PC-9 (cell line): Measurements from ENCODE around the gene USP22. TPM values are rescaled to one million over a fixed set of nuclear protein-coding genes. Genes with fewer than 3 reads are reported as not detected.
"Not testable (repeated sequence)": the region's sequence is repeated elsewhere in the genome, so short reads cannot be mapped to it uniquely, and the experiment has no call there.

Experiments
- BruUV-seq: library from RNA; stranded (reverse); fragments of 400-500 nt; replicated peaks from 2 replicates; lab custom pipeline; 2021; lab: Mats Ljungman, UMichigan
- CTCF ChIA-PET: fragments of 300-600 bp; sonication (Branson Sonifier 250); formaldehyde crosslinking; loops from one replicate; lab custom pipeline; 2022; ENCODE audit warnings: antibody characterized with exemption; lab: Charles Lee
- POLR2A ChIA-PET: fragments of 300-600 bp; sonication (Branson Sonifier 250); formaldehyde crosslinking; loops from one replicate; lab custom pipeline; 2022; ENCODE audit warnings: antibody characterized with exemption; ENCODE audit not compliant: unreplicated experiment; lab: Charles Lee
- DNase-seq, 2 experiments: peaks; one replicate each; pipeline versions ENCODE4 v3.0.0 to v3.0.0-alpha.2; 2015 to 2022; ENCODE audit warnings: mixed read lengths in 1 of 2
- H2AFZ ChIP-seq: fragments of 200-600 bp; sonication (generic); 2 replicates; pipeline ENCODE4 v1.8.1; 2017; ENCODE audit warnings: antibody characterized with exemption
- H3F3A ChIP-seq: fragments of 200-600 bp; sonication (generic); 2 replicates; pipeline ENCODE4 v1.8.1; 2017; ENCODE audit warnings: antibody characterized with exemption, mild to moderate bottlenecking, low read depth; ENCODE audit not compliant: insufficient read depth
- H3K27ac ChIP-seq: fragments of 200-600 bp; sonication (generic); 2 replicates; pipeline ENCODE4 v1.6.1; 2016; ENCODE audit warnings: mixed run types
- H3K27me3 ChIP-seq: fragments of 200-600 bp; sonication (generic); 2 replicates; pipeline ENCODE4 v1.6.1; 2016; ENCODE audit warnings: low read depth, mixed run types; ENCODE audit not compliant: insufficient read depth
- H3K36me3 ChIP-seq: fragments of 200-600 bp; sonication (generic); 2 replicates; pipeline ENCODE4 v1.6.1; 2016; ENCODE audit warnings: low read depth, mixed run types
- H3K4me1 ChIP-seq: fragments of 200-600 bp; sonication (generic); replicated peaks from 2 replicates; pipeline ENCODE4 v1.6.1; 2016; ENCODE audit warnings: mixed run types; ENCODE audit not compliant: insufficient read depth
- H3K4me2 ChIP-seq: fragments of 200-600 bp; sonication (generic); 2 replicates; pipeline ENCODE4 v1.6.1; 2017; ENCODE audit warnings: mixed run types
- H3K4me3 ChIP-seq: fragments of 200-600 bp; sonication (generic); 2 replicates; pipeline ENCODE4 v1.6.1; 2016; ENCODE audit warnings: mixed run types
- H3K79me2 ChIP-seq: fragments of 200-600 bp; sonication (generic); 2 replicates; pipeline ENCODE4 v1.6.1; 2017; ENCODE audit warnings: low read depth, mixed run types
- H3K9me2 ChIP-seq: fragments of 200-600 bp; sonication (generic); 2 replicates; pipeline ENCODE4 v1.8.1; 2017; ENCODE audit warnings: mild to moderate bottlenecking; ENCODE audit not compliant: insufficient read depth
- H3K9me3 ChIP-seq: fragments of 200-600 bp; sonication (generic); 2 replicates; pipeline ENCODE4 v1.8.1; 2016; ENCODE audit warnings: low read depth; ENCODE audit not compliant: insufficient read depth
- H4K20me1 ChIP-seq: fragments of 200-600 bp; sonication (generic); 2 replicates; pipeline ENCODE4 v1.8.1; 2017; ENCODE audit not compliant: insufficient read depth
- EZH2 ChIP-seq: fragments of 200-600 bp; sonication (generic); IDR thresholded peaks from 2 replicates; pipeline ENCODE4 v1.8.0; 2017; ENCODE audit warnings: antibody characterized with exemption, low read depth
- intact Hi-C: fragments of 100-400 bp; cut with micrococcal nuclease; formaldehyde crosslinking; loops from one replicate; pipeline ENCODE4 v1.10.0; 2022; ENCODE audit not compliant: unreplicated experiment
- total RNA-seq: library from RNA; stranded (reverse); gene quantifications from 2 replicates; pipeline ENCODE4 v1.2.3, GENCODE V29; 2021
- TF ChIP-seq, protein P1 (sequence below): fragments of 200-600 bp; sonication (generic); conservative IDR thresholded peaks from 2 replicates; pipeline ENCODE4 v1.6.1; 2017; ENCODE audit warnings: mixed run types, antibody characterized with exemption, mild to moderate bottlenecking, moderate library complexity

The USP22 gene
- total RNA-seq, 1 experiment from 2014 or later, result 296 TPM

DNA sequence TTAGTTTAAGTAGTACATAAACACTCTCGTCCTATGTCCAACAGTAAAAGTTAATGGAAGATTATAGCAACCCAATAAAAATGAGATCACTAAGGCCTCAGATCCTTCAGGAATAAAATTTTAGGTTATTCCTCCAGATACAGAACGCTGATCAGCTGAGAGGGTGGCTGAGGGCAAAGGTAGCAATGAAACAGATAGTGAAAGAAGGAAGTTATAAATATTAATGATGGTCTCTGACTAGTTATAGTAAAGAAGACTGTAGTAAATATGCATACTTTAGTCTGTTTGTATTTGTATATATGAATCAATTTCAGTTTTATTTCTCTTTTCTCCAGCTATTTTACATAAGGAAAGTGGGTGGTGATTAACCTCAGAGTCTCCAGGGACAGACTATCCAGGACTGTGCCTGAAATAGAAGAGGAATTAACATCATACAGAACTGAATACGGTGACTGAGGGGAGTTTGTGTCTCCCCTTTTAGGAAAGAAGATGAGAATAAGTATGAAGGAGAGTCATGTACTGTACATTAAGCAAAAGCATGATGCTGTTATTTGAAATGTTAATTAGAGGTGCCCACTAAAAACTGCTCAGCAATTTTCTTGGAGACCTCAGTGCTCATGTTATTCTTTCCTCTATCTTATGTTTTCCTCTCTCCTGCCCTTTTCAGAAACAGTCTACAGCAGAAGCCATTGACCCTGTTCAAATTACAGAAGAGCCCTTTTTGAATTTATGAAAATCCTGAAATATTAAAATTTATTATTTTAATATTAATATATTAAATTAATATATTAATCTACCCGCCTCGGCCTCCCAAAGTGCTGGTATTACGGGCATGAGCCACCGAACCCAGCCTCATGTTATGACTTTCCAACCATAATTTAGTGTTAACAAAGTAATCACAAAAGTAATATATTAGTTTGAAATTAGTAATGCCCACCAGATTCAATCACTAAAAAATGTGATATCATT lies 47.4 kb upstream of the USP22 start:
- Histone ChIP-seq H3F3A (no peaks in the 10 kb centered on the region), H3K4me1 (no peaks in the 10 kb centered on the region), H4K20me1 (no peaks in the 10 kb centered on the region), H3K9me3 (no peaks in the 10 kb centered on the region), H2AFZ (no peak overlapping the region), H3K4me3 (no peak overlapping the region), H3K36me3 (no peaks in the 10 kb centered on the region), H3K9me2 (no peaks in the 10 kb centered on the region), H3K79me2 (no peaks in the 10 kb centered on the region), H3K27me3 (peaks cover 9% of the 10 kb centered on the region; the same call in 1 of the 2 replicates), H3K4me2 (no peak overlapping the region), H3K27ac (no peak overlapping the region)
- no TSS peak for BruUV-seq
- ChIA-PET POLR2A (no interaction called here), CTCF (no interaction called here)
- no peak for TF ChIP-seq EZH2
- TF ChIP-seq, protein P1, sequence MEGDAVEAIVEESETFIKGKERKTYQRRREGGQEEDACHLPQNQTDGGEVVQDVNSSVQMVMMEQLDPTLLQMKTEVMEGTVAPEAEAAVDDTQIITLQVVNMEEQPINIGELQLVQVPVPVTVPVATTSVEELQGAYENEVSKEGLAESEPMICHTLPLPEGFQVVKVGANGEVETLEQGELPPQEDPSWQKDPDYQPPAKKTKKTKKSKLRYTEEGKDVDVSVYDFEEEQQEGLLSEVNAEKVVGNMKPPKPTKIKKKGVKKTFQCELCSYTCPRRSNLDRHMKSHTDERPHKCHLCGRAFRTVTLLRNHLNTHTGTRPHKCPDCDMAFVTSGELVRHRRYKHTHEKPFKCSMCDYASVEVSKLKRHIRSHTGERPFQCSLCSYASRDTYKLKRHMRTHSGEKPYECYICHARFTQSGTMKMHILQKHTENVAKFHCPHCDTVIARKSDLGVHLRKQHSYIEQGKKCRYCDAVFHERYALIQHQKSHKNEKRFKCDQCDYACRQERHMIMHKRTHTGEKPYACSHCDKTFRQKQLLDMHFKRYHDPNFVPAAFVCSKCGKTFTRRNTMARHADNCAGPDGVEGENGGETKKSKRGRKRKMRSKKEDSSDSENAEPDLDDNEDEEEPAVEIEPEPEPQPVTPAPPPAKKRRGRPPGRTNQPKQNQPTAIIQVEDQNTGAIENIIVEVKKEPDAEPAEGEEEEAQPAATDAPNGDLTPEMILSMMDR, result no peak
- DNase-seq, result no peak
- intact Hi-C loops, result loop anchor here (10.0 kb wide), 1 partner anchor 155 kb away; no protein-coding TSS in a partner anchor

DNA sequence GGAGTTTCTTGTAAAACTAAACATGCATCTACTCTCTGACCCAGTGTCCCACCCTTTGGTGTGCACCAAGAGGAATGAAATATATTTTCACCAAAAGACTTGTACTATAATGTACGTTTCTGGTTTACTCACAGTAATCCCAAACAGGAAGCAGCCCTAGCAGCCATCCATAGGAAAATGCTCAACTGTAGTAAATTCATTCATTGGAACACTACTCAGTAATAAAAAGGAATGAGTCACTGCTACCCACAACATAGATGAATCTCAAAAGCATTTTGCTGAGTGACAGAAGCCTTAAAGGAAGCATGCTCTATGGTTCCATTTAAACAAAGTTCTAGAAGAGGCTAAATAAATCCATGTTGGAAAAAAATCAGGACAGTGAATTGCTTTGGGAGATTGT lies 46.3 kb upstream of the USP22 start:
- Histone ChIP-seq H2AFZ (no peak overlapping the region), H3F3A (no peaks in the 10 kb centered on the region), H3K27ac (no peak overlapping the region), H3K79me2 (no peaks in the 10 kb centered on the region), H3K9me3 (no peaks in the 10 kb centered on the region), H3K4me1 (no peaks in the 10 kb centered on the region), H4K20me1 (no peaks in the 10 kb centered on the region), H3K27me3 (peaks cover 17% of the 10 kb centered on the region; the same call in 1 of the 2 replicates), H3K36me3 (no peaks in the 10 kb centered on the region), H3K4me3 (no peak overlapping the region), H3K9me2 (no peaks in the 10 kb centered on the region), H3K4me2 (no peak overlapping the region)
- BruUV-seq, result no TSS peak
- TF ChIP-seq, protein P1, result no peak
- no peak for TF ChIP-seq EZH2
- intact Hi-C loops, result no loop called here
- POLR2A ChIA-PET, result no interaction called here
- DNase-seq, result no peak
- CTCF ChIA-PET, result no interaction called here

DNA sequence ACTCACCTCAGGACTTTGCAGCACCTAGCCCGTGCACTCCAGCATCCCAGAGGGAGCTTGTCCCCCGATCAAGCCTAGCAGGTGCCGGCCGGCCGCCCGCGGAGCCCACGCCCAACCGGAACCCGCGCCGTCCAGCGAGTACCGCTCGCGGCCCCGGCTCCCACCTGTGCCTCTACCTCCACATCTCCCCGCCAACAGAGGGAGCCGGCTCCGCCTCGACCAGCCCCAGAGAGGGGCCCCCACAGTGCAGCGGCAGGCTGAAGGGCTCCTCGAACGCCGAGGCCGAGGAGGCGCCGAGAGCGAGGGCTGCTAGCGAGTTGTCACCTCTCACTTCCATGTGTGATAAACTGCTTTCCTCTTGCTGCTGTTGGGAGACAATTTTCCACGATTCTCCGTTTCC lies 42.9 kb upstream of the USP22 start:
- Histone ChIP-seq H3K27ac (no peak overlapping the region), H3K4me3 (no peak overlapping the region), H3K27me3 (peaks cover 23% of the 10 kb centered on the region), H4K20me1 (no peaks in the 10 kb centered on the region), H3F3A (no peaks in the 10 kb centered on the region), H3K4me2 (no peak overlapping the region), H3K9me2 (no peaks in the 10 kb centered on the region), H3K36me3 (no peaks in the 10 kb centered on the region), H3K4me1 (no peaks in the 10 kb centered on the region), H3K9me3 (no peaks in the 10 kb centered on the region), H3K79me2 (no peaks in the 10 kb centered on the region), H2AFZ (no peak overlapping the region)
- BruUV-seq, result no TSS peak
- CTCF ChIA-PET, result no interaction called here
- no peak for TF ChIP-seq EZH2
- TF ChIP-seq, protein P1, result no peak
- intact Hi-C loops, result no loop called here
- POLR2A ChIA-PET, result interaction anchor here (0.5 kb wide), 1 partner anchor 13 kb away, joined by 3 read pairs; no protein-coding TSS in a partner anchor
- DNase-seq, result no peak

DNA sequence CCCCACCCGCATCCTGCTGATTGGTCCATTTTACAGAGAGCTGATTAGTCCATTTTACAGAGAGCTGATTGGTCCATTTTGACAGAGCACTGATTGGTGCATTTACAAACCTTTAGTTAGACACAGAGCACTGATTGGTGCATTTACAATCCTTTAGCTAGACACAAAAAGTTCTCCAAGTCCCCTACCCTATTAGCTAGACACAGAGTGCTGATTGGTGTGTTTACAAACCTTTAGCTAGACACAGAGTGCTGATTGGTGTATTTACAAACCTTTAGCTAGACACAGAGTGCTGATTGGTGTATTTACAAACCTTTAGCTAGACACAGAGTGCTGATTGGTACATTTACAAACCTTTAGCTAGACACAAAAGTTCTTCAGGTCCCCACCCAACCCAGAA lies 42.5 kb upstream of the USP22 start:
- H3F3A ChIP-seq, H2AFZ ChIP-seq, H3K4me1 ChIP-seq, intact Hi-C loops, H3K4me3 ChIP-seq, H3K9me3 ChIP-seq, CTCF ChIA-PET, POLR2A ChIA-PET, H3K9me2 ChIP-seq, H3K4me2 ChIP-seq, H3K36me3 ChIP-seq, BruUV-seq, H3K27ac ChIP-seq, DNase-seq, H4K20me1 ChIP-seq, H3K79me2 ChIP-seq: not testable (repeated sequence)
- H3K27me3 ChIP-seq, result peaks cover 27% of the 10 kb centered on the region
